DND-41 (cell line): Measurements from ENCODE around the gene HERC5.

Experiments
- CTCF ChIP-seq: IDR thresholded peaks from 2 replicates; pipeline ENCODE4 v1.5.1; 2012; ENCODE audit warnings: borderline replicate concordance, low read length, moderate library complexity, mild to moderate bottlenecking; ENCODE audit not compliant: poor library complexity, severe bottlenecking; ENCODE audit errors: extremely low read depth
- EZH2 ChIP-seq: IDR thresholded peaks from 3 replicates; pipeline ENCODE4 v1.6.1; 2012; ENCODE audit warnings: borderline replicate concordance, low read depth, mild to moderate bottlenecking, moderate library complexity, low read length, inconsistent platforms; ENCODE audit not compliant: severe bottlenecking

GRCh38 chr4:88452912-88453311, 4.0 kb upstream of the HERC5 start:
- no peak for TF ChIP-seq CTCF
- TF ChIP-seq EZH2: no peak
